H1 (cell line): Measurements from ENCODE around the gene TNFAIP8. TPM values are rescaled to one million over a fixed set of nuclear protein-coding genes. Genes with fewer than 3 reads are reported as not detected.

Source experiments
- CTCF ChIA-PET: fragments of 300-600 bp; sonication (Branson Sonifier 250); formaldehyde crosslinking; loops from one replicate; lab custom pipeline; 2021; ENCODE audit not compliant: partially characterized antibody; lab: Charles Lee
- POLR2A ChIA-PET: fragments of 300-600 bp; sonication (Branson Sonifier 250); formaldehyde crosslinking; loops from one replicate; lab custom pipeline; 2021; ENCODE audit warnings: inconsistent platforms; ENCODE audit not compliant: partially characterized antibody; lab: Charles Lee
- DNase-seq, 2 experiments: peaks; one replicate each; pipeline versions ENCODE4 v3.0.0 to v3.0.0-alpha.2; 2010 to 2022; ENCODE audit warnings: low spot score in 2 of 2, low read depth in 1 of 2, mixed read lengths in 1 of 2
- FAIRE-seq: peaks from 2 replicates; lab custom pipeline; 2011; peaks lifted over from hg19 to GRCh38; lab: Jason Lieb, UNC
- H2AFZ ChIP-seq: 2 replicates; pipeline ENCODE4 v1.8.1; 2012; ENCODE audit warnings: low read length, inconsistent platforms
- H2AK5ac ChIP-seq: 2 replicates; pipeline ENCODE4 v1.6.1; 2013; ENCODE audit warnings: low read depth, low read length
- H2BK120ac ChIP-seq: replicated peaks from 2 replicates; pipeline ENCODE3; 2013; ENCODE audit warnings: low read depth, low read length, inconsistent platforms
- H2BK12ac ChIP-seq: 2 replicates; pipeline ENCODE4 v1.6.1; 2013; ENCODE audit warnings: low read depth, low read length
- H2BK15ac ChIP-seq: 2 replicates; pipeline ENCODE4 v1.6.1; 2013; ENCODE audit warnings: low read length
- H2BK20ac ChIP-seq: 2 replicates; pipeline ENCODE4 v1.6.1; 2013; ENCODE audit warnings: low read length
- H2BK5ac ChIP-seq: 2 replicates; pipeline ENCODE4 v1.6.1; 2013; ENCODE audit warnings: low read depth, low read length
- H3K14ac ChIP-seq: 2 replicates; pipeline ENCODE4 v1.6.1; 2013; ENCODE audit warnings: inconsistent platforms; ENCODE audit not compliant: insufficient read length
- H3K18ac ChIP-seq: 2 replicates; pipeline ENCODE4 v1.6.1; 2013; ENCODE audit warnings: low read length; ENCODE audit errors: extremely low read depth
- H3K23ac ChIP-seq: 2 replicates; pipeline ENCODE4 v1.6.1; 2013; ENCODE audit warnings: inconsistent platforms; ENCODE audit not compliant: insufficient read length
- H3K23me2 ChIP-seq: 2 replicates; pipeline ENCODE4 v1.6.1; 2013; ENCODE audit warnings: low read depth, low read length
- H3K27ac ChIP-seq: 2 replicates; pipeline ENCODE4 v1.6.1; 2011; ENCODE audit warnings: low read depth, low read length, inconsistent platforms
- H3K27me3 ChIP-seq, 4 experiments: replicated peaks in 1 of 4; 1 replicate in 1 of 4; 2 replicates in 3 of 4; pipeline versions ENCODE4 v1.6.1 to v1.8.1; 2011 to 2013; ENCODE audit warnings: low read length in 3 of 4, mild to moderate bottlenecking in 3 of 4, inconsistent platforms in 2 of 4, mixed read lengths in 2 of 4, moderate library complexity in 1 of 4; ENCODE audit not compliant: control insufficient read depth in 3 of 4, insufficient read depth in 3 of 4; ENCODE audit errors: extremely low read depth in 1 of 4
- H3K36me3 ChIP-seq, 4 experiments: 2 replicates each; pipeline versions ENCODE4 v1.6.1 to v1.8.1; 2011 to 2013; ENCODE audit warnings: mild to moderate bottlenecking in 4 of 4, low read length in 3 of 4, moderate library complexity in 2 of 4, control low read depth in 1 of 4, inconsistent platforms in 1 of 4; ENCODE audit not compliant: insufficient read depth in 4 of 4, control insufficient read depth in 2 of 4
- H3K4ac ChIP-seq: replicated peaks from 2 replicates; pipeline ENCODE3; 2013; ENCODE audit warnings: low read length, low read depth, mixed read lengths, inconsistent platforms; ENCODE audit not compliant: insufficient read length
- H3K4me1 ChIP-seq, 4 experiments: replicated peaks in 1 of 4; 1 replicate in 1 of 4; 2 replicates in 3 of 4; pipeline versions ENCODE4 v1.6.1 to v1.8.1; 2011 to 2013; ENCODE audit warnings: low read length in 3 of 4, inconsistent platforms in 2 of 4, mixed read lengths in 1 of 4; ENCODE audit not compliant: insufficient read depth in 4 of 4, control insufficient read depth in 3 of 4
- H3K4me2 ChIP-seq, 2 experiments: 2 replicates each; pipeline versions ENCODE4 v1.6.1 to v1.8.1; 2011 to 2013; ENCODE audit warnings: low read depth in 2 of 2, low read length in 2 of 2, control low read depth in 1 of 2, inconsistent platforms in 1 of 2, mild to moderate bottlenecking in 1 of 2; ENCODE audit not compliant: insufficient read depth in 1 of 2
- H3K4me3 ChIP-seq, 4 experiments: fragments of 200-600, 300-600 bp in 1 of 4; sonication (generic), shearing (Covaris generic), sonication (Bioruptor Twin) in 1 of 4; 2 replicates each; pipeline versions ENCODE4 v1.5.1 to v1.8.1; 2011 to 2016; ENCODE audit warnings: low read length in 4 of 4, low read depth in 3 of 4, control low read depth in 2 of 4, inconsistent platforms in 2 of 4, mild to moderate bottlenecking in 2 of 4, mixed read lengths in 1 of 4, moderate library complexity in 1 of 4; ENCODE audit not compliant: insufficient read depth in 2 of 4; ENCODE audit errors: extremely low read depth in 1 of 4
- H3K56ac ChIP-seq: replicated peaks from 2 replicates; pipeline ENCODE3; 2013; ENCODE audit warnings: low read depth, mild to moderate bottlenecking, mixed read lengths, low read length, inconsistent platforms; ENCODE audit not compliant: insufficient read length
- H3K79me1 ChIP-seq: 2 replicates; pipeline ENCODE4 v1.6.1; 2013; ENCODE audit warnings: low read depth, low read length, control low read depth
- H3K79me2 ChIP-seq, 2 experiments: 2 replicates each; pipeline versions ENCODE4 v1.6.1 to v1.8.1; 2012 to 2013; ENCODE audit warnings: low read length in 2 of 2, mild to moderate bottlenecking in 2 of 2, inconsistent platforms in 1 of 2; ENCODE audit not compliant: insufficient read depth in 2 of 2, control insufficient read depth in 1 of 2
- H3K9ac ChIP-seq, 4 experiments: replicated peaks in 1 of 4; 1 replicate in 1 of 4; 2 replicates in 3 of 4; pipeline versions ENCODE4 v1.6.1 to v1.8.1; 2011 to 2013; ENCODE audit warnings: low read depth in 3 of 4, low read length in 3 of 4, control low read depth in 2 of 4, mild to moderate bottlenecking in 2 of 4, moderate library complexity in 2 of 4, inconsistent platforms in 1 of 4; ENCODE audit errors: extremely low read depth in 1 of 4
- H3K9me3 ChIP-seq, 2 experiments: 2 replicates each; pipeline versions ENCODE4 v1.6.1 to v1.8.1; 2012 to 2013; ENCODE audit warnings: mild to moderate bottlenecking in 2 of 2, moderate library complexity in 2 of 2, control low read depth in 1 of 2, inconsistent platforms in 1 of 2, low read depth in 1 of 2, low read length in 1 of 2, mixed read lengths in 1 of 2; ENCODE audit not compliant: insufficient read depth in 2 of 2
- H4K20me1 ChIP-seq, 2 experiments: replicated peaks in 1 of 2; 2 replicates each; pipeline versions ENCODE3 to v1.8.1; 2011 to 2013; ENCODE audit warnings: inconsistent platforms in 2 of 2, low read length in 2 of 2, mild to moderate bottlenecking in 1 of 2; ENCODE audit not compliant: insufficient read depth in 2 of 2, control insufficient read depth in 1 of 2
- H4K5ac ChIP-seq: 2 replicates; pipeline ENCODE4 v1.6.1; 2013; ENCODE audit warnings: low read length, low read depth, mixed read lengths, inconsistent platforms; ENCODE audit not compliant: insufficient read length
- H4K8ac ChIP-seq: 2 replicates; pipeline ENCODE4 v1.8.0; 2013; ENCODE audit warnings: mild to moderate bottlenecking, moderate library complexity, low read length, inconsistent platforms; ENCODE audit not compliant: insufficient read depth; ENCODE audit errors: extremely low read depth
- H4K91ac ChIP-seq: replicated peaks from 2 replicates; pipeline ENCODE3; 2013; ENCODE audit warnings: low read length, mixed read lengths, inconsistent platforms; ENCODE audit not compliant: insufficient read length
- BACH1 ChIP-seq: IDR thresholded peaks from 2 replicates; pipeline ENCODE4 v1.6.1; 2012; ENCODE audit warnings: low read length, improper control_type of control experiment
- HDAC2 ChIP-seq, 2 experiments: fragments of 300-600 bp in 1 of 2; sonication (generic) in 1 of 2; IDR thresholded peaks; 2 replicates each; pipeline ENCODE4 v1.6.1; 2011 to 2012; ENCODE audit warnings: low read depth in 2 of 2, low read length in 2 of 2, mild to moderate bottlenecking in 2 of 2, moderate library complexity in 2 of 2, borderline replicate concordance in 1 of 2, inconsistent platforms in 1 of 2
- JUND ChIP-seq: IDR thresholded peaks from 2 replicates; pipeline ENCODE4 v1.6.1; 2011; ENCODE audit warnings: mild to moderate bottlenecking, improper control_type of control experiment, low read length
- KDM5A ChIP-seq: fragments of 200-600 bp; IDR thresholded peaks from 2 replicates; pipeline ENCODE4 v1.7.1; 2012; ENCODE audit warnings: mild to moderate bottlenecking, low read length, inconsistent platforms, mixed read lengths
- NANOG ChIP-seq: IDR thresholded peaks from 2 replicates; pipeline ENCODE4 v1.6.1; 2011; ENCODE audit warnings: low read length, low read depth, mild to moderate bottlenecking, inconsistent platforms; ENCODE audit not compliant: insufficient read depth, poor library complexity, severe bottlenecking
- NRF1 ChIP-seq: IDR thresholded peaks from 2 replicates; pipeline ENCODE4 v1.6.1; 2011; ENCODE audit warnings: mild to moderate bottlenecking, low read depth, low read length, improper control_type of control experiment
- POU5F1 ChIP-seq: IDR thresholded peaks from 2 replicates; pipeline ENCODE4 v1.6.1; 2011; ENCODE audit warnings: low read depth, mild to moderate bottlenecking, low read length, moderate library complexity
- RXRA ChIP-seq: IDR thresholded peaks from 2 replicates; pipeline ENCODE4 v1.6.1; 2011; ENCODE audit warnings: low read depth, mild to moderate bottlenecking, low read length, moderate library complexity; ENCODE audit not compliant: insufficient read depth
- SIRT6 ChIP-seq: IDR thresholded peaks from one replicate; pipeline ENCODE4 v1.7.1; 2012; ENCODE audit warnings: low read length, inconsistent platforms
- SIX5 ChIP-seq: IDR thresholded peaks from 2 replicates; pipeline ENCODE4 v1.6.1; 2011; ENCODE audit warnings: mild to moderate bottlenecking, low read depth, low read length
- SRF ChIP-seq: IDR thresholded peaks from 2 replicates; pipeline ENCODE4 v1.6.1; 2011; ENCODE audit warnings: mild to moderate bottlenecking, low read depth, low read length, moderate library complexity
- SUZ12 ChIP-seq: fragments of 200-600 bp; sonication (generic); IDR thresholded peaks from 2 replicates; pipeline ENCODE4 v1.6.1; 2012; ENCODE audit warnings: mild to moderate bottlenecking, inconsistent platforms, low read length, moderate library complexity, mixed read lengths
- WGBS, 2 experiments: shearing (Covaris generic) in 1 of 2; methylation state at CpG; one replicate each; pipeline versions ENCODE4 v1.1.6 to v1.1.7; 2013 to 2015; ENCODE audit warnings: low lambda C conversion rate in 2 of 2, mixed read lengths in 2 of 2, inconsistent platforms in 1 of 2, low coverage in 1 of 2, missing lambda C conversion rate in 1 of 2; ENCODE audit not compliant: insufficient replicate concordance in 2 of 2, insufficient coverage in 1 of 2, insufficient read length in 1 of 2; ENCODE audit errors: extremely low coverage in 1 of 2, missing lambda C conversion rate in 1 of 2; 5-methylcytosine and 5-hydroxymethylcytosine counted together
- polyA plus RNA-seq, 7 experiments: library from polyadenylated mRNA; depleted of rRNA in 3 of 7; stranded (reverse) in 5 of 7; unstranded in 2 of 7; fragments of >200 nt in 5 of 7; fragments of 200-250 nt in 2 of 7; gene quantifications; 1 replicate in 5 of 7; 2 replicates in 1 of 7; 4 replicates in 1 of 7; pipeline versions ENCODE4 v1.2.1 to v1.2.3, GENCODE V29; 2011 to 2013; ENCODE audit warnings: missing spikeins in 2 of 7, mixed read lengths in 2 of 7
- total RNA-seq: library from RNA; stranded (reverse); fragmentation: NEBNext Ultra II Directional; extraction: Animal tissue kit (Norgen Biotek cat#: 25700); gene quantifications from 2 replicates; pipeline ENCODE4 v1.2.1, GENCODE V29; 2021

TNFAIP8 gene
- total and polyA plus RNA-seq, 2 of the 8 experiments (the other 6 are each of a cell fraction or from before 2014, with no cell fraction given): 12.4 to 19.3 TPM

GRCh38 chr5:119313658-119314605 lies 41.9 kb upstream of the TNFAIP8 start:
- no peak overlapping the region for H2AFZ ChIP-seq
- no peaks in the 10 kb centered on the region for H4K20me1 ChIP-seq
- H2BK15ac ChIP-seq: no peak overlapping the region
- no peak overlapping the region for H4K5ac ChIP-seq
- 83% methylated on average over 5 of the region's 5 CpGs; no CpG with 5 or more reads in 1 of the 2 experiments for WGBS, 2 experiments
- H2BK12ac ChIP-seq: no peak overlapping the region
- H3K14ac ChIP-seq: no peak overlapping the region
- H2BK120ac ChIP-seq: no peak overlapping the region
- DNase-seq (no peak), FAIRE-seq (no peak)
- H4K8ac ChIP-seq: no peak overlapping the region
- no peaks in the 10 kb centered on the region for H3K27me3 ChIP-seq
- no peak overlapping the region for H2BK5ac ChIP-seq
- H3K18ac ChIP-seq: no peak overlapping the region
- H3K9ac ChIP-seq: no peak overlapping the region
- H3K56ac ChIP-seq: no peak overlapping the region
- H3K36me3 ChIP-seq: no peaks in the 10 kb centered on the region
- H3K23ac ChIP-seq: no peak overlapping the region
- CTCF ChIA-PET: interaction anchor here (0.8 to 2.4 kb wide), 8 partner anchors 9 to 292 kb away, joined by 3 to 6 read pairs (median 3); no protein-coding TSS in a partner anchor
- no peaks in the 10 kb centered on the region for H3K79me1 ChIP-seq
- H3K23me2 ChIP-seq: no peaks in the 10 kb centered on the region
- no peak overlapping the region for H3K27ac ChIP-seq
- H3K4me3 ChIP-seq: no peak overlapping the region
- H4K91ac ChIP-seq: no peak overlapping the region
- no peaks in the 10 kb centered on the region for H3K9me3 ChIP-seq
- H3K4me2 ChIP-seq: no peak overlapping the region
- H3K4ac ChIP-seq: no peak overlapping the region
- POLR2A ChIA-PET: interaction anchor here (0.7 kb wide), 1 partner anchor 21 kb away, joined by 3 read pairs; no protein-coding TSS in a partner anchor
- no peak overlapping the region for H2BK20ac ChIP-seq
- 0 out of 4 replicates have a peak, but pooled peaks cover 0 to 3% of the 10 kb centered on the region in 2 experiments for H3K79me2 ChIP-seq
- H3K4me1 ChIP-seq: no peaks in the 10 kb centered on the region
- no peak overlapping the region for H2AK5ac ChIP-seq
- no peak for TF ChIP-seq NRF1
- TF ChIP-seq BACH1: no peak
- no peak for TF ChIP-seq SRF
- no peak for TF ChIP-seq NANOG
- TF ChIP-seq POU5F1: no peak
- no peak for TF ChIP-seq HDAC2 (IDR thresholded peaks at IDR 0.05; ENCODE audit: borderline replicate concordance in 1 of 2, low read depth in 2 of 2, low read length in 2 of 2)
- TF ChIP-seq JUND: no peak
- no peak for TF ChIP-seq KDM5A
- TF ChIP-seq SIRT6: no peak
- TF ChIP-seq RXRA: no peak
- TF ChIP-seq SIX5: no peak
- no peak for TF ChIP-seq SUZ12
